Endothelial cell of umbilical vein (primary cell): ENCODE data around the gene SNCA. TPM values are rescaled to one million over a fixed set of nuclear protein-coding genes. Genes with fewer than 3 reads are reported as not detected.

Source experiments
- BruUV-seq: library from RNA; stranded (reverse); fragments of 400-500 nt; replicated peaks from 2 replicates; lab custom pipeline; 2021; lab: Mats Ljungman, UMichigan
- CTCF ChIA-PET: fragments of 300-600, 350-600 bp; sonication (Branson Sonifier 250); formaldehyde crosslinking; loops from one replicate; lab custom pipeline; 2021; ENCODE audit warnings: antibody characterized with exemption, inconsistent platforms; lab: Charles Lee
- POLR2A ChIA-PET: fragments of 300-600, 350-600 bp; sonication (Branson Sonifier 250); formaldehyde crosslinking; loops from one replicate; lab custom pipeline; 2021; ENCODE audit warnings: antibody characterized with exemption, inconsistent platforms; lab: Charles Lee
- DNase-seq: peaks from one replicate; pipeline ENCODE4 v3.0.0-alpha.2; 2011; ENCODE audit warnings: low read depth, low spot score
- FAIRE-seq: peaks from 2 replicates; lab custom pipeline; 2011; peaks lifted over from hg19 to GRCh38; lab: Jason Lieb, UNC
- H2AFZ ChIP-seq: 2 replicates; pipeline ENCODE4 v1.6.0; 2012; ENCODE audit warnings: low read depth, low read length, control low read depth, inconsistent platforms
- H3K27ac ChIP-seq: 2 replicates; pipeline ENCODE4 v1.5.1; 2011; ENCODE audit warnings: low read depth, mild to moderate bottlenecking, control low read depth, low read length, moderate library complexity; ENCODE audit not compliant: insufficient read depth
- H3K27me3 ChIP-seq, 2 experiments: 2 replicates each; pipeline versions ENCODE4 v1.6.0 to v1.6.1; 2011; ENCODE audit warnings: low read length in 2 of 2, mixed read lengths in 1 of 2; ENCODE audit not compliant: control insufficient read depth in 2 of 2, insufficient read depth in 2 of 2
- H3K36me3 ChIP-seq, 2 experiments: 2 replicates in 1 of 2; 3 replicates in 1 of 2; pipeline ENCODE4 v1.5.1; 2011; ENCODE audit warnings: low read length in 2 of 2, mild to moderate bottlenecking in 1 of 2, moderate library complexity in 1 of 2; ENCODE audit not compliant: control insufficient read depth in 2 of 2, insufficient read depth in 2 of 2; ENCODE audit errors: extremely low read depth in 1 of 2
- H3K4me1 ChIP-seq: 3 replicates; pipeline ENCODE4 v1.5.1; 2011; ENCODE audit warnings: mild to moderate bottlenecking, low read length; ENCODE audit not compliant: control insufficient read depth, insufficient read depth; ENCODE audit errors: extremely low read depth
- H3K4me2 ChIP-seq: 2 replicates; pipeline ENCODE4 v1.6.1; 2011; ENCODE audit warnings: low read length, control low read depth, mixed read lengths; ENCODE audit not compliant: insufficient read depth
- H3K4me3 ChIP-seq, 3 experiments: fragments of 200-600 bp in 1 of 3; sonication (generic), shearing (Covaris generic) in 1 of 3; replicated peaks in 1 of 3; 2 replicates each; pipeline ENCODE4 v1.5.1; 2011 to 2016; ENCODE audit warnings: control low read depth in 3 of 3, low read length in 3 of 3, mild to moderate bottlenecking in 2 of 3, inconsistent platforms in 1 of 3, low read depth in 1 of 3, moderate library complexity in 1 of 3; ENCODE audit not compliant: insufficient read depth in 1 of 3
- H3K79me2 ChIP-seq: 2 replicates; pipeline ENCODE4 v1.6.0; 2012; ENCODE audit warnings: low read length, inconsistent platforms; ENCODE audit not compliant: control insufficient read depth, insufficient read depth
- H3K9ac ChIP-seq: replicated peaks from 2 replicates; pipeline ENCODE3; 2011; ENCODE audit warnings: low read length, control low read depth; ENCODE audit not compliant: insufficient read depth; ENCODE audit errors: extremely low read depth
- H3K9me1 ChIP-seq: replicated peaks from 3 replicates; pipeline ENCODE4 v1.6.0; 2011; ENCODE audit warnings: mild to moderate bottlenecking, low read length; ENCODE audit not compliant: control insufficient read depth, insufficient read depth; ENCODE audit errors: extremely low read depth
- H3K9me3 ChIP-seq: replicated peaks from 2 replicates; pipeline ENCODE4 v1.5.1; 2012; ENCODE audit warnings: low read length, inconsistent platforms; ENCODE audit not compliant: control insufficient read depth, insufficient read depth
- H4K20me1 ChIP-seq: replicated peaks from 2 replicates; pipeline ENCODE3; 2011; ENCODE audit warnings: mild to moderate bottlenecking, low read length; ENCODE audit not compliant: control insufficient read depth, insufficient read depth; ENCODE audit errors: extremely low read depth
- CTCF ChIP-seq, 2 donors: IDR thresholded peaks; 1 replicate in 1 of 2; 2 replicates in 1 of 2; pipeline ENCODE4 v1.5.1; 2011; ENCODE audit warnings: low read length in 2 of 2, mild to moderate bottlenecking in 2 of 2, moderate library complexity in 2 of 2, control low read depth in 1 of 2, inconsistent platforms in 1 of 2, low read depth in 1 of 2; ENCODE audit not compliant: insufficient read depth in 1 of 2; ENCODE audit errors: extremely low read depth in 1 of 2
- EZH2 ChIP-seq: IDR thresholded peaks from 2 replicates; pipeline ENCODE4 v1.6.1; 2012; ENCODE audit warnings: borderline replicate concordance, low read depth, mild to moderate bottlenecking, moderate library complexity, low read length, inconsistent platforms; ENCODE audit not compliant: severe bottlenecking
- FOS ChIP-seq: IDR thresholded peaks from 2 replicates; pipeline ENCODE4 v1.6.1; 2011; ENCODE audit warnings: mild to moderate bottlenecking, low read length, moderate library complexity, borderline replicate concordance; ENCODE audit not compliant: insufficient read depth
- GATA2 ChIP-seq: IDR thresholded peaks from 2 replicates; pipeline ENCODE4 v1.7.0; 2011; ENCODE audit warnings: low read depth, mild to moderate bottlenecking, moderate library complexity, mixed read lengths, low read length; ENCODE audit not compliant: insufficient read length, insufficient read depth
- JUN ChIP-seq: IDR thresholded peaks from 2 replicates; pipeline ENCODE4 v1.6.1; 2011; ENCODE audit warnings: borderline replicate concordance, low read depth; ENCODE audit not compliant: insufficient read length, insufficient read depth
- MAX ChIP-seq: IDR thresholded peaks from 2 replicates; pipeline ENCODE4 v1.6.1; 2011; ENCODE audit not compliant: insufficient read depth, insufficient read length
- MYC ChIP-seq: IDR thresholded peaks from one replicate; pipeline ENCODE4 v1.6.1; 2011; ENCODE audit warnings: mild to moderate bottlenecking, low read depth, low read length
- POLR2A ChIP-seq: IDR thresholded peaks from 2 replicates; pipeline ENCODE4 v1.6.1; 2012; ENCODE audit warnings: low read depth, mild to moderate bottlenecking, control low read depth, low read length
- POLR2AphosphoS5 ChIP-seq: IDR thresholded peaks from 2 replicates; pipeline ENCODE4 v1.6.1; 2012; ENCODE audit warnings: low read depth, mild to moderate bottlenecking, control low read depth, low read length, moderate library complexity; ENCODE audit not compliant: insufficient read depth
- dilution Hi-C: fragments of 300-500 bp; cut with MboI; formaldehyde crosslinking; loops from one replicate; pipeline ENCODE4 v1.15.0; 2019; ENCODE audit warnings: low sequenced_read_pairs; ENCODE audit not compliant: extremely low pct_ligation_motif_present
- intact Hi-C: fragments of 100-400 bp; cut with micrococcal nuclease; formaldehyde crosslinking; loops from one replicate; pipeline ENCODE4 v1.10.0; 2022
- polyA plus RNA-seq, 4 experiments: library from polyadenylated mRNA; depleted of rRNA in 3 of 4; stranded (reverse) in 3 of 4; unstranded in 1 of 4; fragments of >200 nt; gene quantifications; 2 replicates each; pipeline versions ENCODE4 v1.2.1 to v1.2.3, GENCODE V29; 2011 to 2012; ENCODE audit warnings: missing spikeins in 1 of 4
- total RNA-seq: library from RNA; stranded (reverse); gene quantifications from 2 replicates; pipeline ENCODE4 v1.2.3, GENCODE V29; 2021

Gene SNCA
- total and polyA plus RNA-seq, 2 donors (not counting 3 experiments of a cell fraction or from before 2014, with no cell fraction given): 76.8 to 116 TPM

GRCh38 chr4:89767924-89768323, 69.0 kb downstream of the SNCA start:
- no peak for FAIRE-seq
- no peak overlapping the region for H2AFZ ChIP-seq
- no peak for DNase-seq
- no peak overlapping the region for H3K9ac ChIP-seq
- H3K4me1 ChIP-seq: no peaks in the 10 kb centered on the region
- peaks cover 3% of the 10 kb centered on the region for H4K20me1 ChIP-seq
- no peak overlapping the region for H3K27ac ChIP-seq
- no peaks in the 10 kb centered on the region for H3K36me3 ChIP-seq
- intact Hi-C loops (no loop called here), dilution Hi-C loops (no loop called here)
- H3K79me2 ChIP-seq: peaks cover 11% of the 10 kb centered on the region
- POLR2A ChIA-PET: no interaction called here
- no TSS peak for BruUV-seq
- CTCF ChIA-PET: no interaction called here
- no peaks in the 10 kb centered on the region for H3K9me1 ChIP-seq
- no peak overlapping the region for H3K4me2 ChIP-seq
- H3K27me3 ChIP-seq: no peaks in the 10 kb centered on the region
- H3K9me3 ChIP-seq: no peaks in the 10 kb centered on the region
- no peak overlapping the region for H3K4me3 ChIP-seq
- TF ChIP-seq POLR2AphosphoS5 (no peak), EZH2 (no peak), CTCF (IDR thresholded peaks at IDR 0.05; ENCODE audit: extremely low read depth in 1 of 2, insufficient read depth in 1 of 2, low read depth in 1 of 2, low read length in 2 of 2) (no peak), GATA2 (no peak), MYC (no peak), MAX (no peak), POLR2A (no peak), JUN (no peak), FOS (no peak)
